Measurements from ENCODE around the gene AP2A2.
A peak's percentile ranks its signal among the peaks of the same experiment; 100 is the strongest.

Gene AP2A2

GRCh38 chr11:1030086-1030485, 104.4 kb downstream of the AP2A2 start:
- DNase-seq (ENCODE audit: low spot score), result no peak

DNA sequence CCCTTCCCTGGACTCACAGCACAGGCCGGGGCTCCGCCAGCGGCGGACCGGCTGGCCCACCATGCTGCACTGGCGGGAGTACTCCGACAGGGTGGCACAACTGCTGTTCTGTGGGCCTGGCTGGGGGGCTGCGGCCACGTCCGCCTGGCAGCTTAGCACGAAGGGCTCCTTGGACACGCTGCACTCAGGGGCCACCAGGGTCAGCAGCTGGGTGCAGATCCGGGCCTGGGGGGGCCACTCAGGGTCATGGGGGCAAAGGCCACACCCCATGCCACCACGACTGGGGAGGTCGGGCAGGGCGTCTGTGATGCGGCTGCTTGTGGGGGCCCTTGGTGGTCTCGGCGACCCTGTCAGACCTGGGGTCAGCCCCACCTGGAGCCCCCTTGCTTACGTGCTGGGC, 104.9 kb downstream of the AP2A2 start:
- no peak for DNase-seq (ENCODE audit: low spot score)

GRCh38 chr11:1031121-1031899, 105.6 kb downstream of the AP2A2 start:
- DNase-seq (ENCODE audit: low spot score), result no peak

DNA sequence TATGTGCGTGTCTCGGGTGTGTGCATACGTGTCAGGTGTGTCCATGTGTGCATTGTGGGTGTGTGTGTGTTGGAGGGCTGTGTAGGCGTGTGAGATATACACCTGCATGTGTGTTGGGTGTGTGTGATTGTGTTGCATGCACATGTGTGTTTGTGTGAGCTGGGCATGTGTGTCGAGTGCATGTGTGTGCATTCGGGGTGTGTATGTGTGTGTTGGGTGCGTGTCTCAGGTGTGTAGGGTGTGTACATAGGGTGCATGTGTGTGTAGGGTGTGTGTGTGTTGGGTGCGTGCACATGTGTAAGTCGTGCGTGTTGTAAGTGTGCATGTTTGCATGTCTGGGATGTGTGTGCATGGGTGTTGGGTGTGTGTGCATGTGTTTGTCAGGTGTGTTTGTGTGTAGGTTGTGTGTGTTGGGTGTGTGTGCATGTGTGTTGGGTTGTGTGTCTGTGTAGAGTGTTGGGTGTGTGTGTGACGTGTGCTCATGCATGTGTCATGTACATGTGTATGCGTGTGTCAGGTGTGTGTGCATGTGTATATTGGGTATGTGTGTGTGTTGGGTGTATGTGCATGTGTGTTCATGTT, 106.7 kb downstream of the AP2A2 start:
- DNase-seq (ENCODE audit: low spot score), result no peak

- no peak for DNase-seq (ENCODE audit: low spot score)
Observed at GRCh38 chr11:1033016-1033798, 107.5 kb downstream of the AP2A2 start.

GRCh38 chr11:1034001-1034400, 108.3 kb downstream of the AP2A2 start:
- peak; percentile 63 for DNase-seq (ENCODE audit: low spot score)

- DNase-seq (ENCODE audit: low spot score), result no peak
Observed at GRCh38 chr11:1034456-1035295, 109.0 kb downstream of the AP2A2 start.

GRCh38 chr11:1035577-1036283, 110.1 kb downstream of the AP2A2 start:
- DNase-seq (ENCODE audit: low spot score), result no peak

DNA sequence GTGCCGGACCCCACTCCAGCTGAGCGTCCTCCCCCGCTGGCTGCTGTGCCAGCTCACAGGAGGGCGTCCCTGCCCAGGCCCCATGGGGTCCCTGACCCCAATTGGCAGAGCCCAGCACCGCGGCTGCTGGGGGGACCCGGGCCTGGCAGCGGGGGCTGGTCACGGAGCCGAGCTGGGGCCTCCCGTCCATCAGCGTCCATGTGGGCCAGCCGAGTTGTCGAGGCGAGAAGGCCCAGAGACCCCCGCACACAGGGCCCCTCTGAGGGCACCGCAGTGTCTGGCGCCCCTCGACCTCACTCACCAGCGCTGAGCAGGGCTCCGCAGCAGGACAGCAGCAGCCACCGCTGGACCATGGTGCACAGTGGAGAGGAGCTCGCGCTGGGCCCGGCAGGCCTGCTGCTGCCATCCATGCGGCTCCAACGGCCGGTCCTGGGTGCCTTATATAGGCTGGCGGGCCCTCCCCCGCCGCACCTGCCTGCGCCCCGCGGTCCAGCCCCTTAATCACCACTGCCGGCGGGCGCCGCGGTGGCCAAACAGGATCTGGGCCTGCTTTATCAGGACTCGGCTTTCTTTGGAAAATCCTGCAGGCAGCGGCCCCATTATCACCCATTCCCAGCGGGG, 110.7 kb downstream of the AP2A2 start, which contains the start of gene MUC6:
MUC6 (minus strand) TSS at position 416 of the 621 bp plus-strand sequence; CDS start at position 353, 63 bp downstream.
- DNase-seq (ENCODE audit: low spot score), result no peak

GRCh38 chr11:1036931-1037330, 111.3 kb downstream of the AP2A2 start:
- DNase-seq (ENCODE audit: low spot score), result no peak

DNA sequence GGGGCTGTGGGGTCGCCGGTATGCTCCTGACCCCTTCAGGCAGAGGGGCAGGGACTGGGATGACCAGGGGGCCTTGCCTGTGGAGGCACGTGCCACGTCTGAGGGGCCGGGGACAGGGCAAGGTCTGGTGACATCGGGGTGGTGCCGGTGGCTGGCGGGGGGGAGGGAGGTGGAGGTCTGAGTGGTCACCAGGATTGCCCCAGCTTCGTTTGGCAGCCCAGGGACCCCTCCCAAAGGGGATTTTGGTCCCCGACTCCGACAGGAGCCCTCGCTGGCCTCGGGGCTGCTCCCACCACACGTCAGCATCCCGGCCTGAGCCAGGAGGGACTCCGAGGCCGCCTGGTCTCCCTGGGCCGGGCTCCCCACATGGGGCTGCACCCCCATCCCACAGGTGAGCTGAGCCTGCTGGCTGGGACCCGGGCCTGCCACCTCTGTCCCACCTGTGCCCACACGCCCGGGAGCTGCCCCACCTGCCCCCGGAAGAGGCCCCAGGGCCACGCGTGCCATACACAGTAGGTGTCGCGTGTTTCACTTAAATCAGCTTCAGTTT, 111.9 kb downstream of the AP2A2 start:
- no peak for DNase-seq (ENCODE audit: low spot score)

DNA sequence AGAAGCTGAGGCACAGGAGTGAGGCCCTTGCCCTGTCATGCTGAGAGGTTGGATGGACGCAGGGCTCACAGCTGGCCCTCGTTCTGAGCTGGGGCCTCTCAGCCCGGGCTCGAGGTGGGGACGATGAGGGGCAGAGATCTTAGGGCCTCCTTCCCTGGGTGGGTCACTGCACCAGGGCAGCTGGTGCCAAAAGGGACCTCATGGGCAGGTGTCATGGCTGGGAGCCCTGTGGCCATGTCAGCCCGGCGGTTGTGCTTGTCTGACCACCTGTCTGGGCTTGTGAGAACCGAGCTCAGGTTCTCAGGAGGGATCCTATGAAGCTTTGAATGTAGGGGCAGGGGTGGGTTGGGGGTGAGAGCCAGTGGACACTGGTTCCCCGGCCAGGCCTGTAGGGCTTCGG, 112.7 kb downstream of the AP2A2 start:
- no peak for DNase-seq (ENCODE audit: low spot score)

DNA sequence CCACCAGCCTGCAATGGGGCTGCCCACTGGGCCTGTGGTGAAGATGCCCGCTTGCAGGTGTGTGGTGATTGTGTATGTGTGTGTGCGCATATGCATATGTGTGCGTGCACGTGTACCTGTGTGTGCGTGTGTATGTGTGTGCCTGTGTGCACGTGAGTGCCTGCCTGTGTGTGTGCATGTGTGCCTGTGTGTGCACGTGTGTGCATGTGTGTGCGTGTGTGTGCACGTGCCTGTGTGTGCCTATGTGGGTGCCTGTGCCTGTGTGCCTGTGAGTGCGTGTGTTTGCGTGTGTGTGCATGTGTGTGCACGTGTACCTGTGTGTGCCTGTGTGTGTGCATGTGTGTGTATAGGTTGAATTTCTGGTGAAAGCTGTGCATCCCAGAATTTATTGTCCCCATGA, 113.3 kb downstream of the AP2A2 start:
- DNase-seq (ENCODE audit: low spot score), result no peak

- no peak for DNase-seq (ENCODE audit: low spot score)
Observed at GRCh38 chr11:1039481-1040427, 114.1 kb downstream of the AP2A2 start.

DNA sequence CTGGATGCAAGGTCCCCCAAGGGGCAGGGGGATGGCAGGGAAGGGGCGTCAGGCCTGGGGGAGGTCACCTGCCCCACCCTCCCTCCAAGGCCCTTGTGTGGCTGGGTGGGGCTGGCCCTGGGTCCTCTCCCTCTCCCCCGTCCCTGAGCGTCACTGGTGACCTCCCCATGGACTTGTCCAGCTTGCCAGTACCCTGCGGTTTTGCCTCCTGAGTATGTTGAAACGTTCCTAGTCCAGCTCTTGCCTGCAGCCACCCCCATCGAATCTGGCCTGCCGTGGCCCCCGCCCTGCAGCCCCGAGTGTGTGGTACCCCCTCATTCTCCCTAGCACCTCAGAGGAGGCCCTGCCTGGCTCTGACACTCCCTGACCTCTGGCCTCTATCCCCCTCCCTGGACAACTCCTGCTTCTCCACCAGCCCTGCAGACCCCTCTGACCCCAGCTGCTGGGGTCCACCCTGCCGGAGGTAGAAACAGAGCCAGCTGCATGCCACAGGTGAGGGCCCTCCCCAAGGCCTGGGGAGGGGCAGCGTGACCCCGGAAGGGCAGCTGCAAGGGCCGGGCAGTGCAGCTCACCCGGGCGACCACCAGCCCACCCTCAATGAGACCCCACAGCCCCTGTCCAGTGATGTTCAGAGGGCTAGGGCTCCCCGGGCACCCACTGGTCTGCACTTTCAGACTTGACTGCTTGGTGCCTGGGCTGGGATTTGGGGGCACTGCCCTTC, 114.9 kb downstream of the AP2A2 start:
- no peak for DNase-seq (ENCODE audit: low spot score)

DNA sequence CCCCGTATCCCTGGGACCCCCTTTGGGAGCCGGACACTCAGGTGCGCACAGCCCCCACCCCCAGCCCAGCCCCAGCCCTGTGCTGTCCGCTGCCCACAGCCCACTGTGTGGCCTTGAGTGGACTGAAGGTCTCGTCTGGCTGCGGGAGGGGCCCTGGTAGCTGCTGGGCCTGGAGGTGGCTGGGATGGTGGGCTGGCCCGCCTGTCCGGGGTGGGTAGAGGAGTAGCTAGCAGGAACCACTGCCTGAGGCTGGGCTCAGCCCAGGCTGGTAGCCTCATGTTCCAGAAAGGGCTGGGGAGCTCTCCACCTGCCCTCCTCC, 115.4 kb downstream of the AP2A2 start:
- DNase-seq (ENCODE audit: low spot score), result no peak

DNA sequence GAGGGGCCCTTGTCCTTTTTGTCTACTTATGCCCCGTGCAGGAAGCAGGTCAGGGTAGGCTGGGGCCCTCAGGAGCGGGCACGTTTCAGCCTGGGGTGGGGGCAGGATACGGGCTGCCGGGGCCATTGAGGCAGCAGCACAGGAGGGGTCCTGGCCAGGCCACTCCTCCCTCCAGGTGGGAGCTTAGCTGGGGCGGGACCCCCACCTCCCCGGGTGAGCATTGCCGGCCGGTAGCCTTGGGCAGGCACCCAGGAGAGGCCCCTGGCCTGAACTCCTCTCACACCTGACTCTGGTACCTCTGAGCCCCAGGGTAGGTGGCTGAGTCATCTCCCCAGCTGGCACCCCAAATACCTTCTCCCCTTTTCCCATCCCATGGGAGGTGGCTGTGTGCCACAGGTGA, 115.8 kb downstream of the AP2A2 start:
- DNase-seq (ENCODE audit: low spot score), result no peak

- no peak for DNase-seq (ENCODE audit: low spot score)
Observed at GRCh38 chr11:1041936-1042608, 116.4 kb downstream of the AP2A2 start.
